Measurements from ENCODE around the gene OR2V2.

DNA sequence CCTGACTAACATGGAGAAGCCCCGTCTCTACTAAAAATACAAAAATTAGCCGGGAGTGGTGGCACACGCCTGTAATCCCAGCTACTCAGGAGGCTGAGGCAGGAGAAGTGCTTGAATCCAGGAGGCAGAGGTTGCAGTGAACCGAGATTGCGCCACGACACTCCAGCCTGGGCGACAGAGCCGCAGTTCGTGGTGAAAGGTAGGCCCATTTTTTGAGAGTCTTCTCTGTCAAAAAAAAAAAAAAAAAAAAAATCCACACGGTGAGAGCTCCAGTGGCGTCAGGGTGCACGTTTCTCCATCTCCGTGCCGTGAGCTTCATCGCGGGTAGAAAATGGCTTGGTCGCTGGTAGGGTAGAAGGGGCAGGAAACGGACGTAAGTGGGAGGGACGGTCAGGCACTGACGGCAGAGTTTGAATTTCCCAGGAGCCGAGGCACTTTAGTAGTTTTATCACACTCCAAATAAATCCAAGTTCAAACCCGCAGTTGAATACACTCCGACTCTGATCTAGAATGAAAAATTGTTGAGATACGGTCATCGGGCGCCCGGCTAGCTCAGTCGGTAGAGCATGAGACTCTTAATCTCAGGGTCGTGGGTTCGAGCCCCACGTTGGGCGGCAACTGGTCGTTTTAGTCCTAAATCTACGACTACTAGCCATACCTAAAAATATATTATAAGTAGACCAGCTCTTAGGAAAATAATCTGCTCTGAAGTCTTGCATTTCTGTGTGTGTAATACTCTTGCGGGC lies 60.0 kb downstream of the OR2V2 start:
- TF ChIP-seq CTCF (IDR thresholded peaks at IDR 0.05) = no peak
- TF ChIP-seq POLR2A (IDR thresholded peaks at IDR 0.05) = no peak

All from breast epithelium (tissue), 3 donors.